H1 (cell line): ENCODE results near the gene NAPG. TPM values are rescaled to one million over a fixed set of nuclear protein-coding genes. Genes with fewer than 3 reads are reported as not detected.
"Not testable (repeated sequence)": the region's sequence is repeated elsewhere in the genome, so short reads cannot be mapped to it uniquely, and the experiment has no call there.

Source experiments
- CTCF ChIA-PET: fragments of 300-600 bp; sonication (Branson Sonifier 250); formaldehyde crosslinking; loops from one replicate; lab custom pipeline; 2021; ENCODE audit not compliant: partially characterized antibody; lab: Charles Lee
- POLR2A ChIA-PET: fragments of 300-600 bp; sonication (Branson Sonifier 250); formaldehyde crosslinking; loops from one replicate; lab custom pipeline; 2021; ENCODE audit warnings: inconsistent platforms; ENCODE audit not compliant: partially characterized antibody; lab: Charles Lee
- DNase-seq, 2 experiments: peaks; one replicate each; pipeline versions ENCODE4 v3.0.0 to v3.0.0-alpha.2; 2010 to 2022; ENCODE audit warnings: low spot score in 2 of 2, low read depth in 1 of 2, mixed read lengths in 1 of 2
- FAIRE-seq: peaks from 2 replicates; lab custom pipeline; 2011; peaks lifted over from hg19 to GRCh38; lab: Jason Lieb, UNC
- H2AFZ ChIP-seq: 2 replicates; pipeline ENCODE4 v1.8.1; 2012; ENCODE audit warnings: low read length, inconsistent platforms
- H2AK5ac ChIP-seq: 2 replicates; pipeline ENCODE4 v1.6.1; 2013; ENCODE audit warnings: low read depth, low read length
- H2BK120ac ChIP-seq: replicated peaks from 2 replicates; pipeline ENCODE3; 2013; ENCODE audit warnings: low read depth, low read length, inconsistent platforms
- H2BK12ac ChIP-seq: 2 replicates; pipeline ENCODE4 v1.6.1; 2013; ENCODE audit warnings: low read depth, low read length
- H2BK15ac ChIP-seq: 2 replicates; pipeline ENCODE4 v1.6.1; 2013; ENCODE audit warnings: low read length
- H2BK20ac ChIP-seq: 2 replicates; pipeline ENCODE4 v1.6.1; 2013; ENCODE audit warnings: low read length
- H2BK5ac ChIP-seq: 2 replicates; pipeline ENCODE4 v1.6.1; 2013; ENCODE audit warnings: low read depth, low read length
- H3K14ac ChIP-seq: 2 replicates; pipeline ENCODE4 v1.6.1; 2013; ENCODE audit warnings: inconsistent platforms; ENCODE audit not compliant: insufficient read length
- H3K18ac ChIP-seq: 2 replicates; pipeline ENCODE4 v1.6.1; 2013; ENCODE audit warnings: low read length; ENCODE audit errors: extremely low read depth
- H3K23ac ChIP-seq: 2 replicates; pipeline ENCODE4 v1.6.1; 2013; ENCODE audit warnings: inconsistent platforms; ENCODE audit not compliant: insufficient read length
- H3K23me2 ChIP-seq: 2 replicates; pipeline ENCODE4 v1.6.1; 2013; ENCODE audit warnings: low read depth, low read length
- H3K27ac ChIP-seq: 2 replicates; pipeline ENCODE4 v1.6.1; 2011; ENCODE audit warnings: low read depth, low read length, inconsistent platforms
- H3K27me3 ChIP-seq, 4 experiments: replicated peaks in 1 of 4; 1 replicate in 1 of 4; 2 replicates in 3 of 4; pipeline versions ENCODE4 v1.6.1 to v1.8.1; 2011 to 2013; ENCODE audit warnings: low read length in 3 of 4, mild to moderate bottlenecking in 3 of 4, inconsistent platforms in 2 of 4, mixed read lengths in 2 of 4, moderate library complexity in 1 of 4; ENCODE audit not compliant: control insufficient read depth in 3 of 4, insufficient read depth in 3 of 4; ENCODE audit errors: extremely low read depth in 1 of 4
- H3K36me3 ChIP-seq, 4 experiments: 2 replicates each; pipeline versions ENCODE4 v1.6.1 to v1.8.1; 2011 to 2013; ENCODE audit warnings: mild to moderate bottlenecking in 4 of 4, low read length in 3 of 4, moderate library complexity in 2 of 4, control low read depth in 1 of 4, inconsistent platforms in 1 of 4; ENCODE audit not compliant: insufficient read depth in 4 of 4, control insufficient read depth in 2 of 4
- H3K4ac ChIP-seq: replicated peaks from 2 replicates; pipeline ENCODE3; 2013; ENCODE audit warnings: low read length, low read depth, mixed read lengths, inconsistent platforms; ENCODE audit not compliant: insufficient read length
- H3K4me1 ChIP-seq, 4 experiments: replicated peaks in 1 of 4; 1 replicate in 1 of 4; 2 replicates in 3 of 4; pipeline versions ENCODE4 v1.6.1 to v1.8.1; 2011 to 2013; ENCODE audit warnings: low read length in 3 of 4, inconsistent platforms in 2 of 4, mixed read lengths in 1 of 4; ENCODE audit not compliant: insufficient read depth in 4 of 4, control insufficient read depth in 3 of 4
- H3K4me2 ChIP-seq, 2 experiments: 2 replicates each; pipeline versions ENCODE4 v1.6.1 to v1.8.1; 2011 to 2013; ENCODE audit warnings: low read depth in 2 of 2, low read length in 2 of 2, control low read depth in 1 of 2, inconsistent platforms in 1 of 2, mild to moderate bottlenecking in 1 of 2; ENCODE audit not compliant: insufficient read depth in 1 of 2
- H3K4me3 ChIP-seq, 4 experiments: fragments of 200-600, 300-600 bp in 1 of 4; sonication (generic), shearing (Covaris generic), sonication (Bioruptor Twin) in 1 of 4; 2 replicates each; pipeline versions ENCODE4 v1.5.1 to v1.8.1; 2011 to 2016; ENCODE audit warnings: low read length in 4 of 4, low read depth in 3 of 4, control low read depth in 2 of 4, inconsistent platforms in 2 of 4, mild to moderate bottlenecking in 2 of 4, mixed read lengths in 1 of 4, moderate library complexity in 1 of 4; ENCODE audit not compliant: insufficient read depth in 2 of 4; ENCODE audit errors: extremely low read depth in 1 of 4
- H3K56ac ChIP-seq: replicated peaks from 2 replicates; pipeline ENCODE3; 2013; ENCODE audit warnings: low read depth, mild to moderate bottlenecking, mixed read lengths, low read length, inconsistent platforms; ENCODE audit not compliant: insufficient read length
- H3K79me1 ChIP-seq: 2 replicates; pipeline ENCODE4 v1.6.1; 2013; ENCODE audit warnings: low read depth, low read length, control low read depth
- H3K79me2 ChIP-seq, 2 experiments: 2 replicates each; pipeline versions ENCODE4 v1.6.1 to v1.8.1; 2012 to 2013; ENCODE audit warnings: low read length in 2 of 2, mild to moderate bottlenecking in 2 of 2, inconsistent platforms in 1 of 2; ENCODE audit not compliant: insufficient read depth in 2 of 2, control insufficient read depth in 1 of 2
- H3K9ac ChIP-seq, 4 experiments: replicated peaks in 1 of 4; 1 replicate in 1 of 4; 2 replicates in 3 of 4; pipeline versions ENCODE4 v1.6.1 to v1.8.1; 2011 to 2013; ENCODE audit warnings: low read depth in 3 of 4, low read length in 3 of 4, control low read depth in 2 of 4, mild to moderate bottlenecking in 2 of 4, moderate library complexity in 2 of 4, inconsistent platforms in 1 of 4; ENCODE audit errors: extremely low read depth in 1 of 4
- H3K9me3 ChIP-seq, 2 experiments: 2 replicates each; pipeline versions ENCODE4 v1.6.1 to v1.8.1; 2012 to 2013; ENCODE audit warnings: mild to moderate bottlenecking in 2 of 2, moderate library complexity in 2 of 2, control low read depth in 1 of 2, inconsistent platforms in 1 of 2, low read depth in 1 of 2, low read length in 1 of 2, mixed read lengths in 1 of 2; ENCODE audit not compliant: insufficient read depth in 2 of 2
- H4K20me1 ChIP-seq, 2 experiments: replicated peaks in 1 of 2; 2 replicates each; pipeline versions ENCODE3 to v1.8.1; 2011 to 2013; ENCODE audit warnings: inconsistent platforms in 2 of 2, low read length in 2 of 2, mild to moderate bottlenecking in 1 of 2; ENCODE audit not compliant: insufficient read depth in 2 of 2, control insufficient read depth in 1 of 2
- H4K5ac ChIP-seq: 2 replicates; pipeline ENCODE4 v1.6.1; 2013; ENCODE audit warnings: low read length, low read depth, mixed read lengths, inconsistent platforms; ENCODE audit not compliant: insufficient read length
- H4K8ac ChIP-seq: 2 replicates; pipeline ENCODE4 v1.8.0; 2013; ENCODE audit warnings: mild to moderate bottlenecking, moderate library complexity, low read length, inconsistent platforms; ENCODE audit not compliant: insufficient read depth; ENCODE audit errors: extremely low read depth
- H4K91ac ChIP-seq: replicated peaks from 2 replicates; pipeline ENCODE3; 2013; ENCODE audit warnings: low read length, mixed read lengths, inconsistent platforms; ENCODE audit not compliant: insufficient read length
- WGBS, 2 experiments: shearing (Covaris generic) in 1 of 2; methylation state at CpG; one replicate each; pipeline versions ENCODE4 v1.1.6 to v1.1.7; 2013 to 2015; ENCODE audit warnings: low lambda C conversion rate in 2 of 2, mixed read lengths in 2 of 2, inconsistent platforms in 1 of 2, low coverage in 1 of 2, missing lambda C conversion rate in 1 of 2; ENCODE audit not compliant: insufficient replicate concordance in 2 of 2, insufficient coverage in 1 of 2, insufficient read length in 1 of 2; ENCODE audit errors: extremely low coverage in 1 of 2, missing lambda C conversion rate in 1 of 2; 5-methylcytosine and 5-hydroxymethylcytosine counted together
- polyA plus RNA-seq, 7 experiments: library from polyadenylated mRNA; depleted of rRNA in 3 of 7; stranded (reverse) in 5 of 7; unstranded in 2 of 7; fragments of >200 nt in 5 of 7; fragments of 200-250 nt in 2 of 7; gene quantifications; 1 replicate in 5 of 7; 2 replicates in 1 of 7; 4 replicates in 1 of 7; pipeline versions ENCODE4 v1.2.1 to v1.2.3, GENCODE V29; 2011 to 2013; ENCODE audit warnings: missing spikeins in 2 of 7, mixed read lengths in 2 of 7
- total RNA-seq: library from RNA; stranded (reverse); fragmentation: NEBNext Ultra II Directional; extraction: Animal tissue kit (Norgen Biotek cat#: 25700); gene quantifications from 2 replicates; pipeline ENCODE4 v1.2.1, GENCODE V29; 2021

Gene NAPG
- total and polyA plus RNA-seq, 2 of the 8 experiments (the other 6 are each of a cell fraction or from before 2014, with no cell fraction given), result 8.0 to 23.5 TPM

- H3K56ac ChIP-seq, DNase-seq, H3K9ac ChIP-seq, H3K27ac ChIP-seq, FAIRE-seq, H2BK15ac ChIP-seq, H3K27me3 ChIP-seq, H3K4me2 ChIP-seq, H3K18ac ChIP-seq, H3K23ac ChIP-seq, H3K79me1 ChIP-seq, H3K14ac ChIP-seq, H4K91ac ChIP-seq, H2AK5ac ChIP-seq, H4K20me1 ChIP-seq, H2BK120ac ChIP-seq, H2AFZ ChIP-seq, H3K4ac ChIP-seq, H3K79me2 ChIP-seq, H3K23me2 ChIP-seq, H2BK20ac ChIP-seq, H3K36me3 ChIP-seq, H3K9me3 ChIP-seq, H4K8ac ChIP-seq, H3K4me1 ChIP-seq, H4K5ac ChIP-seq, H2BK5ac ChIP-seq, POLR2A ChIA-PET, H2BK12ac ChIP-seq, H3K4me3 ChIP-seq: not testable (repeated sequence)
- WGBS, 2 experiments, result 85% methylated on average over 5 of the region's 5 CpGs; no CpG with 5 or more reads in 1 of the 2 experiments
- CTCF ChIA-PET, result interaction anchor here (4.8 kb wide), 1 partner anchor 9 kb away, joined by 26 read pairs; no protein-coding TSS in a partner anchor
Measured at GRCh38 chr18:10569941-10570340, 44.1 kb downstream of the NAPG start.
